NCI-H187 (cell line): ENCODE data around the gene SLC25A38.

Experiments used
- DNase-seq, 2 experiments: peaks; one replicate each; lab custom pipeline; 2025; lab: John Stamatoyannopoulos, UW

SLC25A38 gene

DNA sequence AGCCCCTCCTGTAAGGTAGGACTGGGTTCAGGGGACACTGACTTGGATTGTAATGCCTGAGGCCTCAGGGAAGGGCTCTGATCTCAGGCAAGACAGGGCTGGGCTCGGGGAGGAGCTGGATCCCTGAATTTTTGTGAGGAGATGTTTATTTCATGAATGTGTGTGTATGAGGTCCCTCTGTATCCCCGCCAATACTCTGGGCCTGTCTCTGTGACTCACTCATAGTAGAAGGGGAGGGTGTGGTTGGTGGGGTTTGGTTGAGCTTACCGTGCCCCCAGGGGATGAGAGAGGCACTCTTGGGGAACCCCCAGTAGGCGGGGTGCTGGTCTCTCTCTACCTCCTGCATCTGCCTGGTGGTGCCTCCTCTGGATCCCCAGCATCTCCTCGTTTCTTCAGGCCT is 51.4 kb downstream of the SLC25A38 start:
- DNase-seq: no peak

DNA sequence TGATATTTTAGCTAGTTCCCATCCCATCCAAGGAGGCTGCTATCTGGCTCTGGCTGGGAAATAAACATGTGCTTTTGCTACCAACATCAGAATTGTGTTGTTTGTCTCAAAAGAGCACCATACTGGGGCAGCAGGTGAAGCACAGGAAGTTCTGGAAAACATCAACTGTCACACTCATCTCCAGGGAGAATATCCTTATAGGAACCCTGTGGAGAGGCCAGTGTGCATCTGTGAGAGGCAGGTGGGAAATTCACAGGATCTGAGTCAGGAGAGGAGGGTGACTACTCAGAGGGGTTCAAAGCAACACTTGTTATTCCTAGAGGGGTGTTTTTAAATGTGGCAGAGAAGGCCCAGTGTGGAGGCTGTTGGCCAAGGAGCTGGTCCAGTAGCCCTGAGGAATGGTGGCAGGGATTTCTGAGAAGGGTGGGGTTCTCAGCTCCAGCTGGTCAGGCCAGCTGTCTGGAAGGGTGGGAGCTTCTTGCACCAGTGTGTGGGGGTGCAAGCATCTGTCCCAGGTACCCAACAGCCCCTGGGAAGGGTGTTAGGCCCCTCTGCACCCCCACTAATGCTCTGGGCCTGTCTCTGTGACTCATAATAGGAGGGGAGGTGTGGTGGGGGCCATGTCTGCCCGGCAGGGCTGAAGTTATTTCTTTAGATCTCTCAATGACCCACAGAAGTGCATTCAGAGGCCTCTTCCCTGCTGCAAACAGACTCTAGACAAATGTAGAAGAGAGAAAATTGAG is 52.0 kb downstream of the SLC25A38 start:
- no peak for DNase-seq

DNA sequence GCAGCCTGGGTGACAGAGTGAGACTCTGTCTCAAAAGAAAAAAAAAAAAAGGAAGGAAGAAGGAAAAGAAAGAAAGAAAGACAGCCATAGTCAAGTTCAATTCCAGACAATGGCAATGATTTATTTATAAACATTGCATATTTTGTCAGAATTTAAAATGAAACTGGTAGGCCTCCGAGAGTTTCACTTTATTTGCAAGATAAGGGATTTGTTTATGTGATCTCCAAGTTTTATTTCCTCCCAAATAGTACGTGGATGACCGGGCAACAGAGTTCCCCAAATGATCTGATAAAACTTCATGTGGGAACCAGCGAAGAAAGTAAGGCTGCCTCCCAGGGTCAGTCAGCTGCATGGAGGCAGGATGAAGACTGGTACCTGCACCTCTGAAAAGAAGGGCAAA is 55.7 kb downstream of the SLC25A38 start:
- no peak for DNase-seq

- no peak for DNase-seq
These were observed 57.1 kb downstream of the SLC25A38 start for GRCh38 chr3:39440316-39440715.

DNA sequence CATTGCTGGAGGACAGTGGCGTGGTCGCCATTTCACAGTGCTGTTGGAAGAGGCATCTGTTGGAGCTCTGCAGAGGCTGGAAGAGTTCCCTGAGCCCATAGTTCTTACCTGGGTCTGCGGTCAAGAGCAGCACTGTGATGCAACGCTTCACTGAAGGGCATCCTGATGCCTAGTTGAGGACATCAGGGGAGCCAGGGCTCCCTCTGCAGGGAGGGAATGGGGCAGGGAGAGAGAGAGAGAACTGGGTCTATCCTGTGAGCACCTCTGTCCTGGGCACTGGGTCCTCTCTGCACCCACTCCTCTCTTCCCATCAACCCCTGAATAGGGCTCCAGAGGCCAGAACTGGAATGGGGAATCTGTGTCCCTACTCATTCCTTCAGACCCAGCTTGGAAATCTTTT is 60.4 kb downstream of the SLC25A38 start:
- no peak for DNase-seq

- no peak for DNase-seq
These were observed 62.8 kb downstream of the SLC25A38 start for GRCh38 chr3:39445927-39446326.

- no peak for DNase-seq
These were observed 63.3 kb downstream of the SLC25A38 start for GRCh38 chr3:39446444-39446843.
